NK-92 treated with Interleukin-12 subunit alpha and Interleukin-12 subunit beta, amount 100 ng/mL, for 24 hours (cell line): ENCODE data around the gene MOB3C.
"Not testable (repeated sequence)": the region's sequence is repeated elsewhere in the genome, so short reads cannot be mapped to it uniquely, and the experiment has no call there.

Experiments
- DNase-seq: peaks from one replicate; lab custom pipeline; 2025; lab: John Stamatoyannopoulos, UW

Gene MOB3C

GRCh38 chr1:46616277-46617107, at the start of gene MOB3C:
Gene MOB3C, minus strand, starts transcription at chr1:46616811. Its CDS starts 3,490 bp downstream, at chr1:46613321.
- peak; percentile 36 for DNase-seq

- no peak for DNase-seq
These were observed 49.4 kb upstream of the MOB3C start for GRCh38 chr1:46665983-46666382.

DNA sequence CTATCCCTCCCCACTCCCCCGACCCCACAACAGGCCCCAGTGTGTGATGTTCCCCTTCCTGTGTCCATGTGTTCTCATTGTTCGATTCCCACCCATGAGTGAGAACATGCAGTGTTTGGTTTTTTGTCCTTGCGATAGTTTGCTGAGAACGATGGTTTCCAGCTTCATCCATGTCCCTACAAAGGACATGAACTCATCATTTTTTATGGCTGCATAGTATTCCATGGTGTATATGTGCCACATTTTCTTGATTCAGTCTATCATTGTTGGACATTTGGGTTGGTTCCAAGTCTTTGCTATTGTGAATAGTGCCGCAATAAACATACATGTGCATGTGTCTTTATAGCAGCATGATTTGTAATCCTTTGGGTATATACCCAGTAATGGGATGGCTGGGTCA, 46.3 kb upstream of the MOB3C start:
- not testable (repeated sequence) for DNase-seq

DNA sequence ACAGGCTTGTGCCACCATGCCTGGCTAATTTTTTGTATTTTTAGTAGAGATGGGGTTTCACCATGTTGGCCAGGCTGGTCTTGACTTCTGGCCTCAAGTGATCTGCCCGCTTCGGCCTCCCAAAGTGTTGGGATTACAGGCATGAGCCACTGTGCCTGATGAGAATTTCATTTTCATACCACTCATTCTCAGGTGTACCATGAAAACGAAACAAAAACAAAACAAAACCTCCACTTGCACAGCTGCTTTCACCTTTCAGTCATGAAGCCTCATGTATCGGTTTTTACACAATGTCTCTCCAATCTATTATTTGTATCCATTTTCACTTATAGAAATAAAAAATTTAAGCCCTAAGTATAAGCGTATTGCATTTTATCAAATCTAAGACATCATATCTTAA, 43.5 kb upstream of the MOB3C start:
- DNase-seq = not testable (repeated sequence)

- no peak for DNase-seq
These were observed 42.8 kb upstream of the MOB3C start for GRCh38 chr1:46659307-46659870.

- DNase-seq = no peak
These were observed 41.2 kb upstream of the MOB3C start for GRCh38 chr1:46657775-46658174.

DNA sequence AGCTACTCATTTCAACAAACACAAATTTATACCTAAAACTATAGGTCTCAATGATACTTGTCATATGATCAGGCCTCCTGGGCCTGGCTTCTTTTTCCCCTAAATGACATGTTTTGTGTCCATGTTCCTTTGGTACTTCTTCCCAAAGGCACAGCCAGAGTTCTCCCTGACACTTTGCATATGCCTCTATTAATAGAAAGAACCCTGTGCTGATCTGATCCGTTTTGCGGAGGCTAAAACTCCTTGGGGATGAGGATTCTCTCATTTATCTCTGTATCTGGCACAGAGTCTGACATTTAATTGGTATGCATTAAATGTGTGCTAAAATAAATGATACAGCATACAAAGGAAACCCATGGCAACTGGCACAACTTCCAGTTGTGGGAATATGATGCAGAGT, 40.0 kb upstream of the MOB3C start:
- no peak for DNase-seq

- DNase-seq = no peak
These were observed 39.2 kb upstream of the MOB3C start for GRCh38 chr1:46655848-46656247.

- DNase-seq = not testable (repeated sequence)
These were observed 38.1 kb upstream of the MOB3C start for GRCh38 chr1:46654698-46655097.

GRCh38 chr1:46654012-46654411, 37.4 kb upstream of the MOB3C start:
- DNase-seq = no peak

DNA sequence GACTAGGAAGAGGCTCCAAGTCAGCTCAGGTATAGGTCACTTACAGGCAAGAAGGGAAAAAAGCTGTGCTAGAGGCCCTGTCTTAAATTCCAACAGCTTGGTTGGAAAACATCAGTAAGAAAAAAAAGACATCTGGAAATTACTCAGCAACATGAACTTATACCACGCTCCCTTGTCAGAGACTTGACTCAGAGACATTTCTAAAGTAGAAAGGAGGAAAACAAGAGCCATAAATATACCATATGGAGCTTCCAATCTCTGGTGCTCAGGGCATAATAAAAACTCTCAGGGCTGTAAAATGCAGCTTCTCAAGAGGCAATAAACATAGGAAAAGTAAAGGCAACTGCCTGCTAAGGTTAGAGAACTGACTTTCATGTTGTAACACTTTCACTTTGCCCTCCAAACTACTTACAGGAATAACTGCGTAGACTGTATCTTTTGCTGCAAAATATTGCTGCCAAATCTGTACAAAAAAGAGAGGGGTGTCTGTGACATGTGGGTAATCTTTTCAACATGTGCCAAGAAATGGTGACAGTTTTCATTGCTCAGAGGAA, 36.9 kb upstream of the MOB3C start:
- DNase-seq = no peak

DNA sequence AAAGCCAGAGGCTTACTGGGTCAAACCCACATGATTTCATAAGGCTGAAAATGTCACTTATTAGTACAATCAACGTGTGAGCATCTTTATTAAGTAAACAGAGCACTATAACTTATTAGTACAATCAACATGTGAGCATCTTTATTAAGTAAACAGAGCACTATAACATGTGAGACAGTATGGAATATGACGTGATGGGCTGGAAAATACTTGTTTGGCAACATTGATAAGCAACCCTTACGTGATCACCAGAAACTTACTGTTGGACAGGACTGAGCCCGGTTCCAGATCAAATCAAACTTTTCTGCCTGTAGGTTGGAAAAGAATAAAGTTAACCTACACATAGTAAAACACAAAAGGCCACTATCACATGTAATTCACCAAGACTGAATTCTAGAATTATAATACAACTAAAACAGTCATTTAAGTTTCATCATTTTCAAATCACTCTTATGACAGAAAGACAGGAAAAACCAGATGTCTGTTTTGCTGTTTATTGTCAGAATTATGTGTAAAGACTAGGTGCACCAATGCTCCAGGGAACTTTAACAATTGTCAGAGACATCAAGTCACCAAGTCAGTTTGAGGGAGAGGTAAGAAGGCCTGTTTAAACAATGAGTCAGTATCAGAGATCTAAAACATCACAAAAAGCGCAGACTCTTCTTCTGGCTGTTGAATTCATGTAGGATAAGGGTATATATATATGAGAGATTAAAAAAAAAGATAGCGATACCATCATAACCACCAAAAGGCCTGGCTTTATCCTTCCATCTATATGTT, 35.9 kb upstream of the MOB3C start:
- no peak for DNase-seq

- not testable (repeated sequence) for DNase-seq
These were observed 34.5 kb upstream of the MOB3C start for GRCh38 chr1:46651152-46651551.

GRCh38 chr1:46650491-46650890, 33.9 kb upstream of the MOB3C start:
- DNase-seq = no peak

- no peak for DNase-seq
These were observed 33.2 kb upstream of the MOB3C start for GRCh38 chr1:46649764-46650163.

- no peak for DNase-seq
These were observed 31.0 kb upstream of the MOB3C start for GRCh38 chr1:46647611-46648010.

DNA sequence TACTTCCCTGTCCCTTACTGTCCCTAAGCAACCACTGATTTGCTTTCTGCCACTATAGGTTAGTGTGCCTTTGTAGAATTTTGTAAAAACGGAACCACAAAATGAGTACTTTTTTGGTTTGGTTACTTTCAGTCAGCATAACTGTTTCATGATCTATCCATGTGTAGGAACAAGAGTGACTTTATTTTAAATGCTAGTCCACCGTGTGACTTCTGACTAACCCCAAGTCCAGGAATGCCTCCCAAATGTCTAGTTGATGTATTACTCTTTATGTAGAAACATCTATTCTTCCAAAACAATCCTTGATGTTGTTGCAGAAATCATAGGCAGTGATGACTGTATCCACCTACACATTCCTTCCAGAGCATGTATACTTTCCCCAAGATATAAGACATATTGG, 30.2 kb upstream of the MOB3C start:
- DNase-seq = no peak

DNA sequence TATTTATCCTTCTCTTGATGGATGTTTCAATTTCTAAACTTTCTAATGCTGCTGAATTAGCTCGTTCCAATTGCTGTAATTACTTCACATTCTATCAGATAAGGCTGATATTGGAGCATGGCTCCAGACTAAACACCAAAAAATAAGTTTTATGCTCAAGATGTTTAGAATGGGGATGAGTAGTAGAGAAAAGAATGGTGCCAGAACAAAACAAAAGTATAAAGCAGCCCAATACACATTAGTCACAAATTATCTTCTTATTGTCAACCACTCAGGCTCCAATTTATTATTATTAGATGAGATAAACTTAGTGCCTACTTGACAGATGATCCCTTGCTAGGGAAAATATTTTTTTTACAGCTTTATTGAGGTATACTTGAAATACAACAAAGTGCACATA, 29.7 kb upstream of the MOB3C start:
- no peak for DNase-seq

DNA sequence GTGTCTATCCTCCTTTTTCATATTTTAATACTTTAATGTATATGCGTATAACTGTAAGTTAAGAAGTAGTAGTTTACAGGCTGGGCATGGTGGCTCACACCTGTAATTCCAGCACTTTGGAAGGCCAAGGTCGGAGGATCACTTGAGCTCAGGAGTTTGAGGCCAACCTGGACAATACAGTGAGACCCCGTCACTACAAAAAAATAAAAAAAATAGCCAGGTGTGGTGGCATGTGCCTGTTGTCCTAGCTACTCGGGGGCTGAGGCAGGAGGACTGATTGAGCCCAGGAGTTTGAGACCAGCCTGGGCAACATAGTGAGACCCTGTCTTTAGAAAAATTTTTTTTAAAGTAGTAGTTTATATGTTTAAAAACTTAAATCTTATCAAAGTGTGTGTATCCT, 29.2 kb upstream of the MOB3C start:
- DNase-seq = no peak

- DNase-seq = no peak
These were observed 26.8 kb upstream of the MOB3C start for GRCh38 chr1:46643368-46643775.

DNA sequence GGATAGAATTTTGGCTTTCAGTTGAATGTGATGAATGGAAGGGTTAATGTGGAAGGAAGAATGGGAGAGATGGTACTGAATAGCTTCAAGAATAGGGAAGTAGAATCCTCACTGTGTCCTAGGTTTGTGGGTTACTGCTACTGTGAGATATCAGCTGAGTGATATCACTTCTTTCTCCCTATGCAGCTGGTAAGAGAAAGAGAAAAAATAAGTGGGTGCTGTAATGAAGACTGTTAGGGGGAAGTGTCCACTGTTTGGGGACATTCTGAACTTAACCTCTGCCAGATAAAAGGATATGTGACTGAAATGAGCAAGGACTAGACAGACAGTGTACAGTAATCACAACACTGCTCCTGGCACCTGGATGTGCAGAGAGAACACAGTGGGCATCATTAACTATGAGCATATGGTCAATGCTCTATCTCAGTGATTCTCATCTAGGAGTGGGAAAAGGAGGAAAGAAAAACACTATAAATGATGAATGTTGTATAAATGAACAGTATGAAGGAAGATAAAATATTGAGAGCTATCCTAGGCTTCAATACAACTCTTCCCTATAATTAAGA, 25.6 kb upstream of the MOB3C start:
- DNase-seq = no peak

GRCh38 chr1:46639547-46639946, 22.9 kb upstream of the MOB3C start:
- no peak for DNase-seq
